ENCODE data around the gene PDE5A.
A peak's percentile ranks its signal among the peaks of the same experiment; 100 is the strongest.
"Not testable (repeated sequence)": the region's sequence is repeated elsewhere in the genome, so short reads cannot be mapped to it uniquely, and the experiment has no call there.

Gene PDE5A

DNA sequence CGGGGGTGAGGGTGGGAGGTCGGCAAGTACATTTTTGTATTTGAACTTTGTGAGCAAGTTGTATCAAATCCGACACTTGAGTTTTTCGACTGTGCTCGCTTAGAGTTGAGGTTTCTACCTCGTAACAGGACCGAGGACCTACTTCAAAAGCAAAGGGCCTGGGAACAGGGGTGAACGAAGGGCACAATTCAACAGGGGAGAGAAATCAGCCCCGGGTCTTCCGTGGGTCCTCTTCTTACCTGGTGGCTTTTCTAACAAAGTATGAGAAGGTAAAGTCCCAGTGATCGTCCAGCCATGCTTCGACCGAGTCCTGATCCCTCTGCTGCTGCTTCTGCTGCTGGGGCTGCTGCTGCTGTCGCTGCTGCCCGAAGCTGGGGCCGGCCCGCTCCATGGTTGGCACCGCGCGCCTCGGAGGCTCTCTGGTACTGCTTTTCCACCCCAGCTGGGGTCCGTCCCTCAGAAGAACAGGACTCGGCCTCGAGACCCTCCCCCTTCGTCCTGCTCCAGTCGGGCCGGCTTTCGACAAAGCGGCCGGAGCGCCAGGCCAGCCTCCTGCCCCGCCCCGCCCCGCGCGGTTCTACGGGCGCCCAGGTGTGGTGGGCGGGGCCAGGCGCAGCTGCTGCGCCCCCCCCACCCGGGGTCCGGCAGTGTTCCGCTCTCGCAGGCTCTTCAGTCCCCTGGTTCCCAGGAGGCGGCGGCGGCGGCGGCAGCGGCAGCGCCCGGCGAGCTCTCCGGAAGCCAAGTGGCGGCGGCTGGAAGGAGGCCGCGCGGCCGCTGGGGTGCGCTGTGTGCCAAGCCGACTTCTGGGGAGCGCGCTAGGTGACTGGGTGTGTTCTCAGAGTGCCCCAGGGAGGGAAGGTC, at the start of gene PDE5A:
TSS of gene PDE5A (minus strand) at position 524 of the 861 bp plus-strand sequence. CDS start at position 391, 133 bp downstream.
- DNase-seq = peak; percentile 78

DNA sequence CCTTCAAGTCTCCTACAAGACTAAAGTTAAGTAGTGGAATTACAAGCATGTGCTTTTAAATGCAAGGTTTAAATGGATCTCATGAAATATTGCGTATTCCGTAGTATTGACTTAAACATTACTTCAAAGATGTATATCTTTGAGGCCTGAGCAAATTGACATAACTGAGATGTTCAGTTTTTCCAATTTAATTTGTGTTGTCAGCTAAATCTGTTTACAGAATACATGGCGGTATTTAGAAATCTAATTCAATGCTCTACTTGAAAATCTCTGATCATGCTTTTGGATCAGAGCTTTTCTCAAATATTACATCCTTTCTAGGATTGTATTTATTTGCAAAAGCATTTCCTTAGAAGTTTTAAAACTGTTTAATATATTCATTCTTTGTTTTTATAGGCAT, 47.5 kb upstream of the PDE5A start:
- no peak for DNase-seq

DNA sequence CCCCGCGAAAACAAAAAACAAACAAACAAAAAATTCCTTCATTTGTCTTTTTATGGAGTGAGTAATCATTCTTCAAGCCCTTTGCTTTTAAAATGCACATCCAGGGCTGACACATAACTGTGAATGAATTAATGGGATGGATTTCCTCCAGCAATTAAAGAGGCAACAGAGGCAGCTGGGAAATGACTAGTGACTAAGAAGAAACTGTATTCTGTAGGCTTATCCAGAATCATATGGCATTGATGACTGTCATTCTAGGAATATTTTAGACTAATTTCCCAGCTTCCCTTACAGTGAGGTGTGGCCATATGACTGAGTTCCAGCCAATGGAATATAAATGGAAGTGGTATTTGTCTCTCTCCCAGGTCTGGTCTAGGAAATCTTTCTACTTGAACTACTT, 46.8 kb upstream of the PDE5A start:
- DNase-seq = no peak

DNA sequence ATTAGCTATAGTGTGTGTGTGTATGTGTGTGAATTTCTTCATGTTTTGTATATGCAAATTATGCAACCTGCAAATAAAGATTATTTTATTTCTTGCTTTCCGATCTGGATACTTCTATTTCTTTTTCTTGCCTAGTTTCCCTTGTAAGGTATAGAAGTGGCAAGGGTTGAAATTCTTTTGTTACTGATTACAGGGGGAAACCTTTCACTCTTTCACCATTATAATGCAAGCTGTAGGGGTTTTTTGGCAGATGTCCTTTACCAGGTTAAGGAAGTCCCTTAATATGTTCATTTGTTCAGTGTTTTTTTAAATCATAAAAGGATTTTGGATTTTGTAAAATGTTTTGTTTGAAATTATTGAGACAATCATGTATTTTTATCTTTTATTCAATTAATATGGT, 44.3 kb upstream of the PDE5A start:
- no peak for DNase-seq

DNA sequence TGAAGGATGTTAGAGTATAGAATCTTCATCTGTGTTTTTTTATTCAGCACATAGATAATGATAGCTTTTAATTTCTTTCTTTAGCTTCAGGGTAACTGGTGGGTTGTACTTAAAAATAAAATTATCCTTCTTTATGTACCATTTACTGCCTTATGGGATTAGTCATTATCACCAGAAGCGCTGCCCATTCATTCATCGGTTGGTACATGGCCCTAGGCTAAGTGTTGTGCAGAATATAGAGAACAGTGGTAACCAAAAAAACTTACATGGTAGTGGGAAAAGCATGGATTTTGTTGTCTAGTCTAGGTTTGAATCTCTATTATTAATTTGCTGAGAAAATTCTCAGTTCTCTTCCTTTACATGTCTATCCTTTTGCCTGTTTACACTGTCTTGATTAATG, 43.5 kb upstream of the PDE5A start:
- no peak for DNase-seq

DNA sequence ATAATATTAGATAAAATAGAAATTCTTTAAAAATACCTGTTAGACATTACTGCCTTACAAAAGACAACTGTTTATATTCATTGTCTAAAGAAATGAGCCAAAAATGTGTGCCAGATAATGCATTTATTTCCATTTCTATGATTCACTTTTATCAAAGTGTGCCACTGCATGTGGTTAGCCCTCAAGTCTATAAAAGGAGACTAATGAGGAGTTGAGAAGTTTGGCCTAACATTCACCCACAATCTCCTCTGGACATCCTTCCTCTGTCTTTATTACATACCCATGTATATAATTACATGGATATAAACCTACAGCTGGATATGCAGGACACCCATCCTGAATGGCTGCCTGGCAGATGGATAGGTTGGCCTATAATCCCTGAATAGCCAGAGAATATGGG, 42.6 kb upstream of the PDE5A start:
- no peak for DNase-seq

DNA sequence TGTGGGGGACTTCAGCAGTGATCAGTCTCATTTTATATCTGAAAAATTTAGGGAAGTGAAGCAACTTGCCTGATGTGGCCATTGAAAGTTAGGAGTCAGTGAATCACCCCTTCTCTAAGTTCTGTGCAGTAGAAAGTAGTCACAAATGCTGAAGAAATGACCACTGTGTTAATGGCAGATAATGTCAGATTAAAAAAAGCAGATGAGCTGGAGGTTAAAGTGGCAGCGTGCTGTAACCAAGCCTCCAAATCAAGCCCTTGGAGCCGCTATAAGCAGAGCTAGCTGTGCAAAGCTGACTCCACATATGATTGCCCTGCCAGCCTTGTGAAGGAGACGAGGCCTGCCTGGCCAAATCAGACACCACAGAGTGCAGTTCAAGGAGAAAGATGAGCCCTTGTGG, 39.2 kb upstream of the PDE5A start:
- no peak for DNase-seq

DNA sequence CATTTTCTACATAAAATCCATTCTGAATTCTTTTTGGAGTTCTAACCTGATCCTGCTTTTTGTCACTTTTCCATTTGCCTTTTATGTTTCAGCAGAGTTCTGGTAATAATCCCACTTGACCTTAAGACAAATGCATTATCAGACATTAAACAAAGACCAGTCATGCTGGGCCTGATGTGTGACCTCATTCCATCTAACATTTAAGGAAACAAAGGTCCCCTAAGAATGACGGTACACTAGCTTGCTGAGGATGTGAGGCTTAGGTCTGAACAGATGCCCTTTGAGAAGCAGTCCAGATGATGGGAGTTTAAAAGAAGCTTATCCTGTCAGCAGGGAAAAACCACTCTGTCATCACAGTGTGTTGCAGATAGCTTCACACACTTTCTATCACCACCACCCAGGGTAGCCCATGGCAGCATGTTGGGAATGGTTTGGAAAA, 38.1 kb upstream of the PDE5A start:
- DNase-seq = no peak

DNA sequence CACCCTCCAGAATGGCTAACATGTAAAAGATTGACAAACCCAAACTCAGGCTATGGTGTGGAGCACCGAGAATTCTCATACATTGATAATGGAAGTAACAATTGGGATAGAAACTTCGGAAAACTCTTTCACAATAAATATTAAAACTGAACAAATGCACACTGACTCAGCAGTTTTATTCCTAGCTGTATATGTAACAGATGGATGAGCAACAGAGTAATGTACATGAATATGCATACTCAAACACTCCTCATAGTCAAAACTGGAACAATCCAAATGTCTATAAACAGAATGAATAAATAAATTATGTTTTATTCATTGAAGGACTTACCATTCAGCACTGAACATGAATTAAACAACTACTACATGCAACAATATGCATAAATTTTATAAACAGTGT, 37.1 kb upstream of the PDE5A start:
- DNase-seq = no peak

DNA sequence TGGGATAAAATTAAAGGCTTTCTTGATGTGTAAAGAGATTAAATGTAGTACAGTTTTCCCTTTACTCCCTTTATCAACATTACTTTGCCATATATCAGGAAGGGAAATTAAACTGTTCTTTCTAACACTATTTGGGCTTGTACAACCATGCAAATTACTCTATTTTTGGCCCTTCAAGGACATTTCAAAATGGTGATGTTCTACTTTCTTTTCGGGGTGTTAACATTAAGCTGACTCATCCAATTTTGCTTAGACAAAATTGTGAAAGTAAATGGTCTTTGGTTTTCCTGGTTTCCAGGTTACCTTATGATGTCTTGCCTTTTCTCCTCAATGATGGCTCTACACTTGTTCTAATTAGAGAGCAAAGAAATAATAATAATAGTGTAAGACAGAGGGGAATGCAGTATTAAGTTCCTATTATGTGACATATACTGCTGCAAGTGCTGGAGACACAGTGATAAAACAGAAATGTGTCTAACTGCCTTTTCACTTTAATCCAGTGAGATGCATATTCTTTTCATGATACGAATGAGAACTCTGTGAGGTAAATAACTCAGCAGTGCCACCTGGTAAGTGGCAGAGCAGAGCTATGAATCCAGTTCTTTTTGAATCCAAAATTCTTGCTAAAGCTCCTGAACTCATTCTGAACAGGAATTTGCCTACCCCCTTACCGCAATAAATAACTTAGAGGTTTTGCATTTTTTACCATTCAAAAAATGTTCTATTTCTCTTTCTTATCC, 35.7 kb upstream of the PDE5A start:
- no peak for DNase-seq

DNA sequence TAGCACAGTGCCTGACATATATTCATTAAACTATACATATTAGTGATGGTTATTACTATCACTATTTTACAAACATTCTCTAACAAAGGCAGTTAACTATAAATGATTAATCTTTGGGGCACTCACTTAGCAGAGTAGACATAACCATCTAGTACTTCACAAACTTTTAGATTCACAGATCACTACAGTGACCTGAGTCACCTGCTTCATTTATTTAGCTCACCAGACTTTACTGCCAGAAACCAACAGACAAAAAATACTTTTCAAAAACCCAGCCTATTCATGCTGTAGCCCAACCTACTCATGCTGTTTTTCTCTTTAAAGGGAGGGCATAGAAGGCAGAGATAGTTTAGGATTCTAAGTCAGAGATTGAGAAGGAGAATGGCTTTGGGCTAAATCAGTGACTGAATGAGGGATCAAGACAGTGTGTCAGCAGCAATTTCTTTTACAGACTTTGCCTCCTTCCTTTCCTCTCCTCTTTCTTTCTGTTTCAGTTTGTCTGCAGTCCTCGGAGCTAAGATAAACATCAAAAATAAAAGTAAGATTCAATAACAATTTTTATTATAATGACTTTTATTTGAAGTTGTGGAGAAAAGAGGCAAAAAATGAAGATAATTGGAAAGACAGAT, 34.7 kb upstream of the PDE5A start:
- DNase-seq = no peak

DNA sequence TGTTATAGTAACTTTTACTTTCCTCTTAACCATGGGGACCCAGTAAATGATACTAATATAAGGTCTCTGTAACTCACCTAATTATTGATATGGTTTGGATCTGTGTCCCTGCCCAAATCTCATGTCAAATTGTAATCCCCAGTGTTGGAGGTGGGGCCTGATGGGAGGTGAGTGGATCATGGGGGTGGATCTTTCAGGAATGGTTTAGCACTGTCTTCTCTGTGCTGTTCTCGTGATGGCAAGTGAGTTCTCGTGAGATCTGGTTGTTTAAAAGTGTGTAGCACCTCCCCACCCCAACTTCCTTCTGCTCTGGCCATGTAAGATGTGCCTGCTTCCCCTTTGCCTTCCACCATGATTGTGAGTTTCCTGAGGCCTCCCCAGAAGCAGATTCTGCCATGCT, 34.0 kb upstream of the PDE5A start:
- not testable (repeated sequence) for DNase-seq

DNA sequence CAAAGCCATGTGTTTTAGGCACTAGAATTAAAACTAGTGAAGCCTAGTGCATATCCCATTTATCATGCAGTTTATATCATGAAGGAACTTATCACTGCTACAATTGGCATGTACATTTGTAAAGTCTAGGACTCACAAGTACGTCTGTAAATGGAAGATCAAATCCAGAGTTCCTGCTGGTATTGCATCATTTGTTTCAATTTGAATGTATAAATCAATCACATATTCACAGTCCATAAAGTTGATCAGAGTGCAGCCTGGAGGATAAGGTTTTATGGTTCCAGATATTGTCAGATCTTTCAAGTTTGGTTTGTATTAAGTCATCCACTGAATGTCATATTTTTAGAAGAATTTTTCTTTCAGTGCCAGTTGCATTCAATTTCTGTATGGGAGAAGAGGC, 32.6 kb upstream of the PDE5A start:
- no peak for DNase-seq

DNA sequence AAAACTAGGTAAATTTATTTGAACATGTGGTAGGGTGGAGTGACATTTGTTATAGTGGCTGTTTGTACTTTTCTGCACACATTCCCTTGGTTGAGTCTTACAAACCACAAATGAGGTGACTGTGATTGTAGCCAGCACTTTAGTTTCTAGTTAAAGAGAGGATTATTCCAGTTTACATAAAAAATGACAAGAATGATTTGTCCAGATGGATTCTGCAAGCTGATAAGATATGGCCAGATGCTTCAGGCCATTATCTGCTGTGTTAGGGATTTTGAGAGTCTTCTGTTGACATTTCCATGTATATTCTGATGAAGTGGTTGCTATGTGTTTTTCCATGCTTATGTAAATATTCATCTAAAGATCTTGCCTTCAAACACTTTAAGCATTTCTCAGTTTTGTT, 31.0 kb upstream of the PDE5A start:
- no peak for DNase-seq

DNA sequence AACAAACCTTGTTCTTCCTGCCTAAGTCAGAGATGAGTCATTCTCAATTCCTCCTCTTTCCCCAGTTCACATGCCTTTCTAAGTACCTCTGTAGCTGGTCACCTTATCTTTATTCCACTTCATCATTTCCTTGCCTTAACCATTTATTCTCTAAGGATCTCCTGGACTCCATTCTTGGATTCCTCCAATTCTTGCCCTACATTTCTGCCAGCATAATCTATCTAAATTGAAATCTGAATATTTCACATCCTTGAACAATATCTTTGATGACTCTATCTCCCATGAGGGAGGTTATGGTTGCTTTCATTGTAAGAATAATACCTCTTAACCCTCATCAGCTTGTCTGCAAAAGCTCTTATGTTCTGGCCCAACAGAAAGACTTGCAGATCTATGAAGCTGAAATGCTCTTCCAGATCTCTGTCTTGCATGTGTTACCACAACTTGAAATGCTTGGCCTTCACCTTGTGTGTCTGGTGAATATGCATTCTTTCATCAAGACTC, 28.6 kb upstream of the PDE5A start:
- DNase-seq = no peak

DNA sequence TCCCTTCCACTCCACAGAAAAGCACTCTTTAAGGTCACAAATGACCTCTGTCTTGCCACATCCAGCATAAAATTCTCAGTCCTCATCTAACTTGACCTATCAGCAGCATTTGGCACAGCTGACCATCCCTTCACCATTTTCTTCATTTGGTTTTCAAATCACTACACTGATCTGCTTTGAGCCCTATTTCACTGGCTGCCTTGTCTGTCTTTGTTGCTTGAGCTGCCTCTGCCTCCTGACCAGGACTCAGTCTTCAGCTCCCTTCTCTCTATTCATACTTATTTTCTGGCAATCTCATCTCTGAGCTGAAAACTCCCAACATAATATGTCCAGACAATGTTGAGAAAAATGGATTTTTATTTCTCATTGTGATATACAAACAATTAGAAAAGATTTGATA, 27.7 kb upstream of the PDE5A start:
- no peak for DNase-seq

DNA sequence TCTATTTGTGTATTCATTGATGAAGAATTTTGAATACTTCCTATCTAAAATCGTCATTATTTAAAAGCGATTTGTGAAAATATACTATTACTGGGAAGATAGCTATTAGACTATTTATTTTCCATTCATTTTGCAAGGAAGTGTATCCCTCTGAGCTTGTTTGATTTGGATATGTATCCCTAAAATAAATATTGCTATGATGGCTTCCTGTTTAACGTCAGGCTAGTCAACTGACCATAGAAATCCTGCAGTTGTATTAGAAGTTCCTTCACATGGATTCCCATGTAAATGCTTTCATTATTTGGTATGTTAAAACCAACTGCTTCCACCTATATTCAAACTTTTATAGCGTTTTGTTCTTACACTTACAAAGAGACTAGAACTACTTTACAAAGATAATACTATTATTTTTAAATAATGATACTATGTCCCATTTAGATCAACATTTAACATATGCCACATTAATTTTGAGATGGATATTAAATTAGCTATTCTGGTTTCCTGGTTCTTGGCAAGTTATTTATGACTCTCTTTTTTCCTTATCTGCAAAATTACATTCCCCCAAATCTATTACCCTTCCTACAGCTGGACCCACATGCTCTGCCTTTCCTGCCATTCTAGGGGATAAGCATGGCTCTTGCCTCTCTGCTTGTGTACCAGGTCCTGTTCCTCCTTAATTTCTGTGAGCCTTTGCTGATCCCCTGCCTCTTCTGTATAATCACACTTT, 26.7 kb upstream of the PDE5A start:
- DNase-seq = no peak

DNA sequence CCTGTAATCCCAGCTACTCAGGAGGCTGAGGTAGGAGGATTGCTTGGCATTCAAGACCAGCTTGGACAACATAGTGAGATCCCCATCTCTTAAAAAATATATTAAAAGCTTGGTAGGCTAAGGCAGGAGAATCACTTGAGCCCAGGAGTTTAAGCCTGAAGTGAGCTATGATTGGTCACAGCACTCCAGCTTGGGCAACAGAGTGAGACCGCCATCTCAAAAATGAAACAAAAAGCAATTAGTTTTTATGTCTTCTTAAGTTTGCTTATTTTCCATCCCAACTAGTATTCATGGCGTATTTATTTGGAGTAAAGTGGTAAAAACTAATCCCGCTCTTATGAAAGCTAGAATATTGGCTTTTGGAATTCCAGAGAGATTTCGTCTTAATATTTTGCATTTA, 25.4 kb upstream of the PDE5A start:
- DNase-seq = no peak

DNA sequence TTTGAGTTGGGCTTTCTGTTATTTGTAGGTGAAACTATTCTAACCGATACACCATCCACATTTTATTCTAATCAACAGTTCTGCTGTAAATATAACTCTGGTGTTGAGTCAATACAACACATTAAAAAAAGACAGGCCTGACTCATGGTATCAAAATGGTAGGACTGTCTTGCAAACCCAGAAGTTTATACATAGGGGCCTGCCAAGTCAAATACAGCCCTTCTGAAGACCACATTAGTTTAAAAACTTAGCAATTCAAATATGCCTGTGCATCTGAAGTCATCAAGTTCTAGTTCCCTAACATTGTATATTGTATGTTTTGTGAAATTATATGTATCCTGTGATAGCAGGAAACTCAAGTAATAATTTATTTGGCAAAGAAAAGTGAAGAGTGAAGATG, 24.4 kb upstream of the PDE5A start:
- DNase-seq = no peak

DNA sequence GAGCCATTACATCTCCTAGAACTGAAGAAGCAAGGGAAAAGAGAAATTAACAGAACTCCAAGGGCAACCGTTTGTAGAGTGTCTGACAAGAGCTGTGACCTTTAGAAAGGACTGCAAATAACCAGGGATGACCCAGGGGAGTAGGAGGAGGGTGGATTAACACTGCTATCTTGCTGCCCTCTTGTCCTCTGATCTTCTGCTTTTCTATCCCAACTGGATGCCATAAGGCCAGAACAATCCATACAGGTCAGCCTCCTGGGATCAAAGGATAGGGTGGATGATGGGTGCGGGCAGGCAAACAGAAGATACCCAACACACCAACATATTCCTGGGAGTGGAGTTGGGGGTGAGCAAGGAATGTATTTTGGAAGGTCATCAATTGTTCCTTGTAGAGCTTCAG, 19.8 kb upstream of the PDE5A start:
- no peak for DNase-seq

DNA sequence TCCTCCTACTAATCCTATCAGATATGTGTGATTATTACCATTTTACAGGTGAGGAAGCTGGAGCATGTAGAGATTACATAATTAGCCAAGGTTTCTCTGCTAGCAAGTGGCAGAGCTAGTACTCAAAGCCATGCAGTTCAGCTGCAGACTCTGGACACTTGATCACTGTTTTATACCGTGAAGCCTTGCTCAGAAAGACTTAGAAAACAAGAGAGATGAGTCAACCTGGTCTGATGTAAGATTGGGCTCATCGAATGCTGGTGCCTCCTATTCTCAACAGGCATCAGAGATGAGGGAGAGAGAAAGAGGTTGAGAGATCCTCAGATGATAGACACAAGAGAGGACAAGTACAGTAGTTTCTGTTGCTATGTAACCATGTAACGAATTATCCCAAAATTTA, 19.0 kb upstream of the PDE5A start:
- DNase-seq = no peak

DNA sequence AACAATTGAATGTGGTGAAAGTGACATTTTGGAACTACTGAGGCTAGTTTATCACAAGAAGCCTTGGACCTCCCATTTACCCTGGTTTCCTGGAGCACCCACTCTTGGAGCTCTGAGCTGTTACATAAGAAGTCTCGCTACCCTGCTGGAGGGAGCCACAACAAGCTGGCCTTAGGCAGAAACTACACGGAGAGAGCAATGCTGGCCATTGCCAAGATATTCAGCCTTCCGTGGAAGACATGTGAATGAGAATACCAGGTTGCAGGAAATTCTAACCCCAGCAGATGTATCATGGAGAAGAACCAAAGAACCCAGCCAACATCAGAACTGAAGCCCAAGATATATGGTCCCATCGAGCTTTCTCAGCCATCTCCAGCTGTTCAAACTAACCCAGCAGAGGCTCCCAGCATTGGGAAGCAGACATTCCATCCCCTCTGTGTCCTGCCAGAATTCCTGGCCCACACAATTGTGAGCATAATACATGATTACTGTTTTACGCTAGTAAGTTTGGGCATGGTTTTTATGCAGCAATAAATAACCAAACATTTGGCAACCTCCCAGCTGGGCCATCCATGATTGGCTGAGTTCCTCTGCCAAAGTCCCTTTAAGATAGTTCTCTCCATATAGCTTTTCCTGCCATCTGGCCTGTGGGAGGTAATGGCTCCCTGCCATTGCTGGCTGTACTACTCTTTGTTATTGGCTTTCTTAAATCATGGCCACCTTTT, 17.9 kb upstream of the PDE5A start:
- DNase-seq = no peak

Data from NCI-H510A (cell line).